Left ventricle myocardium inferior (tissue), 1 donor: ENCODE data around the gene MEIS1. TPM values are rescaled to one million over a fixed set of nuclear protein-coding genes. Genes with fewer than 3 reads are reported as not detected.

Source experiments
- DNase-seq: peaks from one replicate; pipeline ENCODE4 v3.0.0-alpha.2; 2020
- H3K27ac ChIP-seq: fragments of 200-600 bp; replicated peaks from 2 replicates; pipeline ENCODE4 v1.8.0; 2021
- H3K27me3 ChIP-seq: fragments of 200-600 bp; 2 replicates; pipeline ENCODE4 v1.8.0; 2021; ENCODE audit warnings: low read depth
- H3K36me3 ChIP-seq: fragments of 200-600 bp; 2 replicates; pipeline ENCODE4 v1.8.0; 2021
- H3K4me1 ChIP-seq: fragments of 200-600 bp; 2 replicates; pipeline ENCODE4 v1.8.0; 2021
- H3K4me3 ChIP-seq: fragments of 200-600 bp; 2 replicates; pipeline ENCODE4 v1.8.0; 2021; ENCODE audit warnings: mild to moderate bottlenecking, moderate library complexity
- H3K9me3 ChIP-seq: fragments of 200-600 bp; replicated peaks from 2 replicates; pipeline ENCODE4 v1.8.0; 2021
- CTCF ChIP-seq: fragments of 200-600 bp; IDR thresholded peaks from 2 replicates; pipeline ENCODE4 v1.8.0; 2021; ENCODE audit warnings: antibody characterized with exemption, mild to moderate bottlenecking, borderline replicate concordance
- intact Hi-C: fragments of 100-400 bp; cut with micrococcal nuclease; formaldehyde crosslinking; loops from one replicate; pipeline ENCODE4 v1.11.0; 2022
- total RNA-seq: library from RNA; stranded (reverse); fragmentation: NEBNext Ultra II Directional; extraction: Animal tissue kit (Norgen Biotek cat#: 25700); gene quantifications from one replicate; pipeline ENCODE4 v1.2.1, GENCODE V29; 2021
- donor health status: DM: no; HTN: yes; CAD: no; lungs with severe emphysema.

The MEIS1 gene
- total RNA-seq, 1 donor from 2014 or later: 38.0 TPM

GRCh38 chr2:66467718-66468117 is 32.8 kb downstream of the MEIS1 start:
- H3K27me3 ChIP-seq: no peaks in the 10 kb centered on the region
- no peak overlapping the region for H3K4me3 ChIP-seq
- H3K36me3 ChIP-seq: peaks cover 12% of the 10 kb centered on the region
- intact Hi-C loops: no loop called here
- no peak overlapping the region for H3K27ac ChIP-seq
- DNase-seq: no peak
- peaks cover 81% of the 10 kb centered on the region for H3K4me1 ChIP-seq
- no peak for TF ChIP-seq CTCF
- no peaks in the 10 kb centered on the region for H3K9me3 ChIP-seq

GRCh38 chr2:66469214-66469902 is 34.4 kb downstream of the MEIS1 start:
- DNase-seq: no peak
- peaks cover 9% of the 10 kb centered on the region for H3K36me3 ChIP-seq
- H3K4me1 ChIP-seq: peaks cover 70% of the 10 kb centered on the region
- peak overlapping the region; percentile 54 for H3K27ac ChIP-seq
- no peaks in the 10 kb centered on the region for H3K9me3 ChIP-seq
- intact Hi-C loops: no loop called here
- TF ChIP-seq CTCF: no peak
- H3K4me3 ChIP-seq: no peak overlapping the region
- no peaks in the 10 kb centered on the region for H3K27me3 ChIP-seq

- no peak for DNase-seq
- Histone ChIP-seq H3K27me3 (no peaks in the 10 kb centered on the region), H3K4me1 (peaks cover 66% of the 10 kb centered on the region), H3K27ac (peak overlapping the region; percentile 54), H3K36me3 (peaks cover under 1% of the 10 kb centered on the region), H3K4me3 (no peak overlapping the region), H3K9me3 (no peaks in the 10 kb centered on the region)
- TF ChIP-seq CTCF: no peak
- intact Hi-C loops: no loop called here
Measured at GRCh38 chr2:66470199-66470598, 35.3 kb downstream of the MEIS1 start.

GRCh38 chr2:66472225-66472843 is 37.4 kb downstream of the MEIS1 start:
- H3K36me3 ChIP-seq: no peaks in the 10 kb centered on the region
- H3K27me3 ChIP-seq: no peaks in the 10 kb centered on the region
- DNase-seq: no peak
- no peak overlapping the region for H3K4me3 ChIP-seq
- H3K27ac ChIP-seq: peak overlapping the region; percentile 54
- intact Hi-C loops: no loop called here
- TF ChIP-seq CTCF: no peak
- no peaks in the 10 kb centered on the region for H3K9me3 ChIP-seq
- H3K4me1 ChIP-seq: peaks cover 60% of the 10 kb centered on the region

- Histone ChIP-seq H3K4me3 (no peak overlapping the region), H3K36me3 (no peaks in the 10 kb centered on the region), H3K4me1 (peaks cover 75% of the 10 kb centered on the region), H3K27ac (peak overlapping the region; percentile 82), H3K9me3 (no peaks in the 10 kb centered on the region), H3K27me3 (no peaks in the 10 kb centered on the region)
- no peak for TF ChIP-seq CTCF
- no peak for DNase-seq
- intact Hi-C loops: no loop called here
Measured at GRCh38 chr2:66477135-66477842, 42.4 kb downstream of the MEIS1 start.
